RCC 7860 (cell line): ENCODE measurements around the gene PORCN.
A peak's percentile ranks its signal among the peaks of the same experiment; 100 is the strongest.
"Not testable (repeated sequence)": the region's sequence is repeated elsewhere in the genome, so short reads cannot be mapped to it uniquely, and the experiment has no call there.

Experiments used
- DNase-seq: peaks from one replicate; pipeline ENCODE4 v3.0.0-alpha.2; 2015; ENCODE audit warnings: low spot score
- FAIRE-seq: peaks from 2 replicates; lab custom pipeline; 2012; peaks lifted over from hg19 to GRCh38; lab: Jason Lieb, UNC

The PORCN gene

GRCh38 chrX:48538641-48539344, 30.0 kb downstream of the PORCN start:
- no peak for FAIRE-seq

GRCh38 chrX:48539345-48540027, 30.7 kb downstream of the PORCN start, which contains the start of gene TBC1D25:
TBC1D25 (plus strand) TSS chrX:48539714; CDS start chrX:48539798, 84 bp downstream.
- DNase-seq (peak; percentile 92), FAIRE-seq (peak; percentile 84)

More at GRCh38 chrX:48538641-48539344, 30.0 kb downstream of the PORCN start:
- DNase-seq = no peak

- FAIRE-seq (no peak), DNase-seq (peak; percentile 3)
These were observed 31.2 kb downstream of the PORCN start for GRCh38 chrX:48540028-48540375.

- FAIRE-seq = no peak
- DNase-seq = peak; percentile 16
These were observed 31.7 kb downstream of the PORCN start for GRCh38 chrX:48540480-48540879.

GRCh38 chrX:48541140-48541814, 32.5 kb downstream of the PORCN start:
- DNase-seq (no peak), FAIRE-seq (no peak)

GRCh38 chrX:48548871-48549270, 40.1 kb downstream of the PORCN start:
- FAIRE-seq (no peak), DNase-seq (no peak)

GRCh38 chrX:48555731-48556325, 47.0 kb downstream of the PORCN start:
- not testable (repeated sequence) for FAIRE-seq, DNase-seq

GRCh38 chrX:48558271-48558670, 49.5 kb downstream of the PORCN start:
- peak; percentile 70 for DNase-seq
- FAIRE-seq = peak; percentile 82

- FAIRE-seq = no peak
- DNase-seq = no peak
These were observed 50.8 kb downstream of the PORCN start for GRCh38 chrX:48559636-48560035.

- DNase-seq (no peak), FAIRE-seq (no peak)
These were observed 51.3 kb downstream of the PORCN start for GRCh38 chrX:48560056-48560455.

- no peak for FAIRE-seq
These were observed 51.9 kb downstream of the PORCN start for GRCh38 chrX:48560681-48561080.

GRCh38 chrX:48569958-48570357, 61.2 kb downstream of the PORCN start:
- peak; percentile 33 for FAIRE-seq

More at GRCh38 chrX:48560681-48561080, 51.9 kb downstream of the PORCN start:
- no peak for DNase-seq

More at GRCh38 chrX:48569958-48570357, 61.2 kb downstream of the PORCN start:
- peak; percentile 67 for DNase-seq
